ENCODE measurements around the gene NLN. TPM values are rescaled to one million over a fixed set of nuclear protein-coding genes. Genes with fewer than 3 reads are reported as not detected.
"Not testable (repeated sequence)": the region's sequence is repeated elsewhere in the genome, so short reads cannot be mapped to it uniquely, and the experiment has no call there.

Gene NLN
- total RNA-seq, 4 donors from 2014 or later = 6.5 to 11.5 (median 9.8) TPM

DNA sequence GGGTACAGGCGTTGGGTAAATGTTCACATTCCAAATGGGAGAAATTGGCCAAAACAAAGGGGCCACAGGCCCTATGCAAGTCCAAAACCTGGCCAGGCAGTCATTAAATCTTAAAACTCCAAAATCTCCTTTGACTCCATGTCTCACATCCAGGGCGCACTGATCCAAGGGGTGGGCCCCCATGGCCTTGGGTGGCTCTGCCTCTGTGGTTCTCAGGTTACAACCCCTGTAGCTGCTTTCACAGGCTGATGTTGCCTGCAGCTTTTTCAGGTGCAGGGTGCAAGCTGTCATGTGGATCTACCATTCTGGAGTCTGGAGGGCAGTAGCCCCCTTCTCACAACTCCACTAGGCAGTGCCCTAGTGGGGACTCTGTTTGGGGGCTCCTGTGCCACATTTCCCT, 44.8 kb downstream of the NLN start:
- H3K9me3 ChIP-seq = no peaks in the 10 kb centered on the region
- no peak for ATAC-seq
- H3K36me3 ChIP-seq = peaks cover 0 to 15% of the 10 kb centered on the region in 2 donors
- no peak overlapping the region for H3K27ac ChIP-seq
- no peak for TF ChIP-seq POLR2AphosphoS5 (IDR thresholded peaks at IDR 0.05)
- no peak for TF ChIP-seq EP300 (IDR thresholded peaks at IDR 0.05)
- no peak for TF ChIP-seq POLR2A (IDR thresholded peaks at IDR 0.05)
- TF ChIP-seq, protein P1, sequence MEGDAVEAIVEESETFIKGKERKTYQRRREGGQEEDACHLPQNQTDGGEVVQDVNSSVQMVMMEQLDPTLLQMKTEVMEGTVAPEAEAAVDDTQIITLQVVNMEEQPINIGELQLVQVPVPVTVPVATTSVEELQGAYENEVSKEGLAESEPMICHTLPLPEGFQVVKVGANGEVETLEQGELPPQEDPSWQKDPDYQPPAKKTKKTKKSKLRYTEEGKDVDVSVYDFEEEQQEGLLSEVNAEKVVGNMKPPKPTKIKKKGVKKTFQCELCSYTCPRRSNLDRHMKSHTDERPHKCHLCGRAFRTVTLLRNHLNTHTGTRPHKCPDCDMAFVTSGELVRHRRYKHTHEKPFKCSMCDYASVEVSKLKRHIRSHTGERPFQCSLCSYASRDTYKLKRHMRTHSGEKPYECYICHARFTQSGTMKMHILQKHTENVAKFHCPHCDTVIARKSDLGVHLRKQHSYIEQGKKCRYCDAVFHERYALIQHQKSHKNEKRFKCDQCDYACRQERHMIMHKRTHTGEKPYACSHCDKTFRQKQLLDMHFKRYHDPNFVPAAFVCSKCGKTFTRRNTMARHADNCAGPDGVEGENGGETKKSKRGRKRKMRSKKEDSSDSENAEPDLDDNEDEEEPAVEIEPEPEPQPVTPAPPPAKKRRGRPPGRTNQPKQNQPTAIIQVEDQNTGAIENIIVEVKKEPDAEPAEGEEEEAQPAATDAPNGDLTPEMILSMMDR (IDR thresholded peaks at IDR 0.05) = no peak
- 86 to 89% methylated on average over 1 of the region's 2 CpGs for WGBS, 2 donors (ENCODE audit: low coverage in 1 of 2)
- H3K4me3 ChIP-seq = no peak overlapping the region
- no peaks in the 10 kb centered on the region for H3K27me3 ChIP-seq
- H3K4me1 ChIP-seq = no peaks in the 10 kb centered on the region

DNA sequence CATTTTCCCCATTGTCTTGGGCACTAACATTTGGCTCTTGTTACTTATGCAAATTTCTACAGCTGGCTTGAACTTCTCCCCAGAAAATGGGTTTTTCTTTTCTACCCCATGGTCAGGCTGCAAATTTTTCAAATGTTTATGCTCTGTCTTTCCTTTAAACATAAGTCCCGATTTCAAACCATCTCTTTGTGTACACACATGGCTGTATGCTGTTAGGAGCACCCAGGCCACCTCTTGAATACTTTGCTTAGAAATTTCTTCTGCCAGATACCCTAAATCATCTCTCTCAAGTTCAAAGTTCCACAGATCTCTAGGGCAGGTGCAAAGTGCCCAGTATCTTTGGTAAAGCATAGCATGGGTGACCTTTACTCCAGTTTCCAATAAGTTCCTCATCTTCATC, 45.6 kb downstream of the NLN start:
- no peaks in the 10 kb centered on the region for H3K4me1 ChIP-seq
- WGBS, 2 donors (ENCODE audit: low coverage in 1 of 2) = 88% methylated on average over 1 of the region's 1 CpG; no CpG with 5 or more reads in 1 of the 2 donors
- ATAC-seq = no peak
- no peak for TF ChIP-seq EP300 (IDR thresholded peaks at IDR 0.05)
- no peak for TF ChIP-seq POLR2AphosphoS5 (IDR thresholded peaks at IDR 0.05)
- TF ChIP-seq, protein P1 (IDR thresholded peaks at IDR 0.05) = no peak
- no peak for TF ChIP-seq POLR2A (IDR thresholded peaks at IDR 0.05)
- H3K27me3 ChIP-seq = no peaks in the 10 kb centered on the region
- H3K4me3 ChIP-seq = no peak overlapping the region
- H3K9me3 ChIP-seq = no peaks in the 10 kb centered on the region
- H3K36me3 ChIP-seq = peaks cover 0 to 15% of the 10 kb centered on the region in 2 donors
- H3K27ac ChIP-seq = no peak overlapping the region

DNA sequence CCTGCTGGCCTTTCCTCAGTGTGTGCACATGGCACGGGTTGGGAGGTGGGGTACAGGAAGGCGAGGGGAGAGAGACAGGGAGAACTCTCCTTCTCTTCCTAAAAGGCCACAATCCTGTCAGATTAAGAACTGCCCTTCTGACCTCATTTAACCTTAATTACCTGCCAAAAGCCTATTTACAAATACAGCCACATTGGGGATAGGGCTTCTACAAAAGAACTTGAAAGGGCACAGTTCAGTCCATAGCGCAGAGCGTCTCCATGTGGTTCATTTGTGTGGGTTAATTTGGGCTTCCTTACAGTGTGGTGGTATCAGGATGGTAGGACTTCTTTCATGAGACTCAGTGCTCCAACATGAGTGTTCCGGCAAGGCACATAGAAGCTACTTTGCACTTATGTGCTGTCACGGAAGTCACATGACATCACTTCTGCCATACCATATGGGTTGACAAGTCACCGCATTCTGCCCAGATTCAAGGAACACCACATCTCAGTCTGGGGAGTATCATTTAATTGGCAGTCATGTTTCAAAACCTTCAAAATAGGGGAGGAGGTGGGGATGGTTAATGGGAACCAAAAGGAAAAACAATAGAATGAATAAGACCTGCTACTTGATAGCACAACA, 46.8 kb downstream of the NLN start:
- H3K27me3 ChIP-seq = no peaks in the 10 kb centered on the region
- WGBS, 2 donors (ENCODE audit: low coverage in 1 of 2) = 100% methylated on average over 3 to 5 of the region's 7 CpGs
- TF ChIP-seq POLR2A (IDR thresholded peaks at IDR 0.05) = no peak
- TF ChIP-seq EP300 (IDR thresholded peaks at IDR 0.05) = no peak
- TF ChIP-seq POLR2AphosphoS5 (IDR thresholded peaks at IDR 0.05) = no peak
- TF ChIP-seq, protein P1 (IDR thresholded peaks at IDR 0.05) = no peak
- ATAC-seq = peak; percentile 16
- no peak overlapping the region for H3K4me3 ChIP-seq
- H3K4me1 ChIP-seq = no peaks in the 10 kb centered on the region
- H3K27ac ChIP-seq = no peak overlapping the region
- H3K36me3 ChIP-seq = peaks cover 0 to 15% of the 10 kb centered on the region in 2 donors
- no peaks in the 10 kb centered on the region for H3K9me3 ChIP-seq

DNA sequence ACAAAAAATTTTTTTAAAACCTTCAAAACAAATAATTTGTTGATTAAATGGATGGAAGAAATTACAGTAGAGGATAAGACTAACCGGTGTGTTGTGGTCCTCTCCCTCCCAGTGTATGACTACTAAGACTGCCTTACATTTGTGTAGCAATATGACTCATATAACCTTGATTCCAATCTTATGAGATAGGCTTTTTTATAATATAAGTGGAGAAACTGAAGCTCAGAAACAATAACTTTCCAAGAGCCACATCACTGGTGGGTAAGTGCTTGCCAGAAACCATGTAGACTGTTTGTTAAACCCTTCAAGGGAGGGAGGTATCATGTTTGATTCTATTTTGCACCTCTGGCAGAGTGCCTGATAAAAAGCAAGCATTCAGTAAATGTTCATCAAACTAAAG, 47.5 kb downstream of the NLN start:
- 15 to 39% methylated on average over 1 of the region's 1 CpG for WGBS, 2 donors (ENCODE audit: low coverage in 1 of 2)
- TF ChIP-seq POLR2AphosphoS5 (IDR thresholded peaks at IDR 0.05) = no peak
- no peak for TF ChIP-seq POLR2A (IDR thresholded peaks at IDR 0.05)
- TF ChIP-seq, protein P1 (IDR thresholded peaks at IDR 0.05) = no peak
- TF ChIP-seq EP300 (IDR thresholded peaks at IDR 0.05) = no peak
- Histone ChIP-seq H3K36me3 (peaks cover 0 to 15% of the 10 kb centered on the region in 2 donors), H3K4me3 (no peak overlapping the region), H3K4me1 (no peaks in the 10 kb centered on the region), H3K27ac (no peak overlapping the region), H3K27me3 (no peaks in the 10 kb centered on the region), H3K9me3 (no peaks in the 10 kb centered on the region)
- ATAC-seq = no peak

DNA sequence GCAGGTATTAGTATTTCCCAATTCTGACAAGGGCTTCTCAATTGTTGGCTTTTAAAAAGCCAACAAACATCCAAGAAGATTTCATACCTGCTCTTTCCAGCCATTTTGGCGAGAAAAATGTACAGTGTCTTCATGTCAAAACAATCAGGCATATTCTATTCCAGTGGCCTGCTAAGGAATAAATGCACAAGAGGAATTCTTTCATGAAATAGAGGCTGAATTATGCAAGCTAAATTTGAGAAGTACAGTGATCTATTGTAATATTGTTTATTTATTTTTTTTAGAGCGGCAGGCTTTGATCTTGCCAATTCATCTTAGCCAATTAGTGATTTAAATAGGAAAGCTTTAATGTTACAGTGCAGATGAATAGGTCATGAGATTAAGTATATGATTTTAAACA, 49.3 kb downstream of the NLN start:
- 75 to 89% methylated on average over 2 of the region's 2 CpGs for WGBS, 2 donors (ENCODE audit: low coverage in 1 of 2)
- ATAC-seq = no peak
- H3K9me3 ChIP-seq = no peaks in the 10 kb centered on the region
- H3K4me3 ChIP-seq = no peak overlapping the region
- no peak overlapping the region for H3K27ac ChIP-seq
- H3K4me1 ChIP-seq = no peaks in the 10 kb centered on the region
- TF ChIP-seq EP300 (IDR thresholded peaks at IDR 0.05) = no peak
- no peak for TF ChIP-seq POLR2A (IDR thresholded peaks at IDR 0.05)
- no peak for TF ChIP-seq POLR2AphosphoS5 (IDR thresholded peaks at IDR 0.05)
- TF ChIP-seq, protein P1 (IDR thresholded peaks at IDR 0.05) = no peak
- peaks cover 0 to 14% of the 10 kb centered on the region in 2 donors for H3K36me3 ChIP-seq
- H3K27me3 ChIP-seq = no peaks in the 10 kb centered on the region

DNA sequence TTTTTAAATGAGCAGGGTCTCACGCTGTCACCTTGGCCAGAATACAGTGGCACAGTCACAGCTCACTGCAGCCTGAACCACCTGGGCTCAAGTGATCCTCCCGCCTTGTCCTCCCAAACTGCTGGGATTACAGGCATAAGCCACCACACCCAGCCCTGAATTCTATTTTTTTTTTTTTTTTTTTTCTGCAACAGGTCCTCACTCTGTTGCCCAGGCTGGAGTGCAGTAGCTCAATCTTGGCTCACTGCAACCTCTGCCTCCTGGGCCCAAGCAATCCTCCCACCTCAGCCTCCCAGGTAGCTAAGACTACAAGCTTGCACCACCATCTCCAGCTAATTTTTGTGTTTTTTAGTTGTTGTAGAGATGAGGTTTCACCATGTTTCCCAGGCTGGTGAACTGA, 51.0 kb downstream of the NLN start:
- ATAC-seq, H3K27ac ChIP-seq, H3K4me3 ChIP-seq, H3K27me3 ChIP-seq, H3K36me3 ChIP-seq, H3K4me1 ChIP-seq, H3K9me3 ChIP-seq: not testable (repeated sequence)
- 100% methylated on average over 2 of the region's 2 CpGs; no CpG with 5 or more reads in 1 of the 2 donors for WGBS, 2 donors (ENCODE audit: low coverage in 1 of 2)
